ENCODE data around the gene ALPP.
"Not testable (repeated sequence)": the region's sequence is repeated elsewhere in the genome, so short reads cannot be mapped to it uniquely, and the experiment has no call there.

The ALPP gene

GRCh38 chr2:232378735-232379151 lies at the start of gene ALPP:
Gene ALPP (plus strand): TSS chr2:232378751. CDS start chr2:232378803, 52 bp downstream.
- not testable (repeated sequence) for DNase-seq

- DNase-seq, result no peak
These were observed 48.9 kb upstream of the ALPP start for GRCh38 chr2:232329716-232330067.

- DNase-seq, result no peak
These were observed 48.2 kb upstream of the ALPP start for GRCh38 chr2:232330068-232330999.

- DNase-seq, result not testable (repeated sequence)
These were observed 47.5 kb upstream of the ALPP start for GRCh38 chr2:232331061-232331460.

- DNase-seq, result not testable (repeated sequence)
These were observed 46.9 kb upstream of the ALPP start for GRCh38 chr2:232331641-232332040.

- DNase-seq, result not testable (repeated sequence)
These were observed 46.2 kb upstream of the ALPP start for GRCh38 chr2:232332244-232332939.

GRCh38 chr2:232332940-232333259 lies 45.7 kb upstream of the ALPP start:
- no peak for DNase-seq

- no peak for DNase-seq
These were observed 45.0 kb upstream of the ALPP start for GRCh38 chr2:232333361-232334135.

GRCh38 chr2:232334136-232334884 lies 44.2 kb upstream of the ALPP start:
- DNase-seq, result not testable (repeated sequence)

- not testable (repeated sequence) for DNase-seq
These were observed 43.7 kb upstream of the ALPP start for GRCh38 chr2:232334885-232335205.

GRCh38 chr2:232335206-232335858 lies 43.2 kb upstream of the ALPP start:
- DNase-seq, result not testable (repeated sequence)

- DNase-seq, result no peak
These were observed 42.7 kb upstream of the ALPP start for GRCh38 chr2:232335859-232336215.

- DNase-seq, result no peak
These were observed 42.3 kb upstream of the ALPP start for GRCh38 chr2:232336241-232336736.

GRCh38 chr2:232336981-232337720 lies 41.4 kb upstream of the ALPP start:
- DNase-seq, result no peak

GRCh38 chr2:232338094-232338758 lies 40.3 kb upstream of the ALPP start:
- not testable (repeated sequence) for DNase-seq

- DNase-seq, result no peak
These were observed 39.8 kb upstream of the ALPP start for GRCh38 chr2:232338759-232339106.

- no peak for DNase-seq
These were observed 39.1 kb upstream of the ALPP start for GRCh38 chr2:232339121-232340081.

GRCh38 chr2:232340171-232340935 lies 38.2 kb upstream of the ALPP start:
- no peak for DNase-seq

All from NCI-H1417 (cell line).